HG02571 (cell line): ENCODE measurements around the gene BCAS4.

Experiments
- ATAC-seq: cut with Tn5 transposase; IDR thresholded peaks from one replicate; pipeline ENCODE4 v1.9.1; 2021; ENCODE audit warnings: mild to moderate bottlenecking, moderate library complexity; ENCODE audit not compliant: unreplicated experiment

The BCAS4 gene

GRCh38 chr20:50898475-50898874 lies 103.6 kb downstream of the BCAS4 start:
- ATAC-seq = no peak

- no peak for ATAC-seq
These were observed 105.4 kb downstream of the BCAS4 start for GRCh38 chr20:50900261-50900660.

GRCh38 chr20:50901301-50901700 lies 106.4 kb downstream of the BCAS4 start:
- ATAC-seq = no peak

- no peak for ATAC-seq
These were observed 108.6 kb downstream of the BCAS4 start for GRCh38 chr20:50903353-50904051.

GRCh38 chr20:50904067-50904570 lies 109.3 kb downstream of the BCAS4 start:
- no peak for ATAC-seq

- no peak for ATAC-seq
These were observed 114.6 kb downstream of the BCAS4 start for GRCh38 chr20:50909413-50909812.

- no peak for ATAC-seq
These were observed 116.2 kb downstream of the BCAS4 start for GRCh38 chr20:50911030-50911429.

GRCh38 chr20:50911716-50912115 lies 116.9 kb downstream of the BCAS4 start:
- ATAC-seq = no peak

- no peak for ATAC-seq
These were observed 119.0 kb downstream of the BCAS4 start for GRCh38 chr20:50913690-50914375.

- ATAC-seq = no peak
These were observed 120.6 kb downstream of the BCAS4 start for GRCh38 chr20:50915424-50915823.

GRCh38 chr20:50916257-50916656 lies 121.4 kb downstream of the BCAS4 start:
- ATAC-seq = no peak

- ATAC-seq = no peak
These were observed 122.1 kb downstream of the BCAS4 start for GRCh38 chr20:50916934-50917333.

- no peak for ATAC-seq
These were observed 123.5 kb downstream of the BCAS4 start for GRCh38 chr20:50918403-50918802.

GRCh38 chr20:50919567-50919966 lies 124.7 kb downstream of the BCAS4 start:
- no peak for ATAC-seq

- ATAC-seq = no peak
These were observed 126.1 kb downstream of the BCAS4 start for GRCh38 chr20:50920997-50921396.

- ATAC-seq = no peak
These were observed 127.1 kb downstream of the BCAS4 start for GRCh38 chr20:50921803-50922501.

GRCh38 chr20:50924261-50924920 lies 129.5 kb downstream of the BCAS4 start:
- ATAC-seq = no peak

- no peak for ATAC-seq
These were observed 131.7 kb downstream of the BCAS4 start for GRCh38 chr20:50926530-50926929.
